K562 (cell line): ENCODE measurements around the gene ATP2A3. TPM values are rescaled to one million over a fixed set of nuclear protein-coding genes. Genes with fewer than 3 reads are reported as not detected.

Source experiments
- ATAC-seq: fragments of 200-7000 bp; cut with Tn5 transposase; 3 replicates; pipeline ENCODE4 v1.9.1; 2020; ENCODE audit warnings: moderate library complexity
- BruUV-seq: library from RNA; stranded (reverse); fragments of 400-500 nt; replicated peaks from 2 replicates; lab custom pipeline; 2021; lab: Mats Ljungman, UMichigan
- CTCF ChIA-PET: fragments of 300-600 bp; formaldehyde crosslinking; extraction: SDS; loops from one replicate; lab custom pipeline; 2021; ENCODE audit warnings: low intra/inter-chr PET ratio; lab: Yijun Ruan, JAX
- POLR2A ChIA-PET: fragments of 300-600, 350-650 bp; sonication (Branson Sonifier 250); formaldehyde crosslinking; extraction: SDS; loops from one replicate; lab custom pipeline; 2021; ENCODE audit warnings: antibody characterized with exemption, inconsistent platforms; lab: Yijun Ruan, JAX
- DNase-seq, 4 experiments: peaks; one replicate each; pipeline versions ENCODE4 v3.0.0 to v3.0.0-alpha.2; 2011 to 2018; ENCODE audit warnings: low spot score in 3 of 4, mixed read lengths in 3 of 4; ENCODE audit errors: extremely low read depth in 1 of 4
- FAIRE-seq: peaks from 2 replicates; lab custom pipeline; 2011; peaks lifted over from hg19 to GRCh38; lab: Jason Lieb, UNC
- H2AFZ ChIP-seq: 2 replicates; pipeline ENCODE4 v1.6.0; 2011; ENCODE audit warnings: low read depth, low read length, control low read depth, inconsistent platforms
- H3K27ac ChIP-seq: fragments of 200-600 bp; 3 replicates; pipeline ENCODE4 v1.8.0; 2011; ENCODE audit warnings: low read depth, mild to moderate bottlenecking, control low read depth, inconsistent platforms, low read length, moderate library complexity, mixed read lengths; ENCODE audit errors: extremely low read depth
- H3K27me3 ChIP-seq, 2 experiments: fragments of 300-600 bp in 1 of 2; 2 replicates in 1 of 2; 3 replicates in 1 of 2; pipeline versions ENCODE4 v1.6.0 to v1.8.0; 2011; ENCODE audit warnings: inconsistent platforms in 2 of 2, low read length in 2 of 2, mild to moderate bottlenecking in 1 of 2, mixed read lengths in 1 of 2, moderate library complexity in 1 of 2; ENCODE audit not compliant: control insufficient read depth in 2 of 2, insufficient read depth in 2 of 2
- H3K36me3 ChIP-seq: fragments of 300-600 bp; 3 replicates; pipeline ENCODE4 v1.8.0; 2011; ENCODE audit warnings: mild to moderate bottlenecking, low read length, inconsistent platforms; ENCODE audit not compliant: control insufficient read depth, insufficient read depth
- H3K4me1 ChIP-seq, 2 experiments: fragments of 200-600 bp in 1 of 2; replicated peaks in 1 of 2; 2 replicates in 1 of 2; 3 replicates in 1 of 2; pipeline versions ENCODE4 v1.5.1 to v1.8.0; 2011; ENCODE audit warnings: inconsistent platforms in 2 of 2, low read length in 2 of 2, mild to moderate bottlenecking in 1 of 2, mixed read lengths in 1 of 2, moderate library complexity in 1 of 2; ENCODE audit not compliant: control insufficient read depth in 2 of 2, insufficient read depth in 2 of 2
- H3K4me2 ChIP-seq: 2 replicates; pipeline ENCODE4 v1.6.1; 2011; ENCODE audit warnings: low read length, control low read depth, inconsistent platforms, mixed read lengths; ENCODE audit not compliant: insufficient read depth
- H3K4me3 ChIP-seq: fragments of 200-600 bp; sonication (generic), shearing (Covaris generic); 2 replicates; pipeline ENCODE4 v1.5.1; 2016; ENCODE audit warnings: control low read depth, inconsistent platforms
- H3K79me2 ChIP-seq: fragments of 200-600 bp; 3 replicates; pipeline ENCODE4 v1.8.0; 2011; ENCODE audit warnings: low read length, inconsistent platforms; ENCODE audit not compliant: control insufficient read depth, insufficient read depth
- H3K9ac ChIP-seq, 2 experiments: 2 replicates each; pipeline versions ENCODE4 v1.6.0 to v1.6.1; 2011; ENCODE audit warnings: low read depth in 2 of 2, low read length in 2 of 2, control low read depth in 1 of 2, inconsistent platforms in 1 of 2, mild to moderate bottlenecking in 1 of 2, mixed read lengths in 1 of 2; ENCODE audit not compliant: insufficient read depth in 1 of 2
- H3K9me1 ChIP-seq: one replicate; pipeline ENCODE4 v1.6.0; 2011; ENCODE audit warnings: inconsistent platforms, mild to moderate bottlenecking, low read length, moderate library complexity; ENCODE audit not compliant: control insufficient read depth, insufficient read depth
- H3K9me3 ChIP-seq: replicated peaks from 2 replicates; pipeline ENCODE4 v1.5.1; 2011; ENCODE audit warnings: low read depth, low read length, inconsistent platforms; ENCODE audit not compliant: control insufficient read depth, insufficient read depth
- H4K20me1 ChIP-seq: replicated peaks from 2 replicates; pipeline ENCODE4 v1.6.1; 2011; ENCODE audit warnings: low read length, inconsistent platforms, mixed read lengths; ENCODE audit not compliant: control insufficient read depth, insufficient read depth
- ARID3B ChIP-seq: fragments of 250-450 bp; sonication (Bioruptor Pico); IDR thresholded peaks from 2 replicates; pipeline ENCODE4 v1.4.0; 2020; ENCODE audit warnings: borderline replicate concordance
- BCOR ChIP-seq: fragments of 450-650 bp; IDR thresholded peaks from 2 replicates; pipeline ENCODE4 v1.6.1; 2016
- CTBP1 ChIP-seq: fragments of 450-650 bp; IDR thresholded peaks from 2 replicates; pipeline ENCODE4 v1.6.1; 2016; ENCODE audit warnings: borderline replicate concordance
- EWSR1 ChIP-seq: fragments of 450-650 bp; IDR thresholded peaks from 2 replicates; pipeline ENCODE4 v1.6.1; 2018; ENCODE audit warnings: borderline replicate concordance, mild to moderate bottlenecking, low read depth, moderate library complexity; ENCODE audit not compliant: partially characterized antibody
- KAT7 ChIP-seq: sonication (generic); formaldehyde crosslinking; IDR thresholded peaks from 2 replicates; pipeline ENCODE4 v1.8.0; 2022; ENCODE audit warnings: missing genetic modification reagents, mild to moderate bottlenecking, borderline replicate concordance
- KDM1A ChIP-seq, 2 experiments: fragments of 450-650 bp; IDR thresholded peaks; 2 replicates each; pipeline ENCODE4 v1.6.1; 2016; ENCODE audit warnings: mild to moderate bottlenecking in 2 of 2
- NONO ChIP-seq, 2 experiments: fragments of 200-400 bp in 1 of 2; fragments of 450-650 bp in 1 of 2; formaldehyde crosslinking in 1 of 2; IDR thresholded peaks; 2 replicates each; pipeline ENCODE4 v1.6.1; 2017; ENCODE audit warnings: low read depth in 2 of 2, mild to moderate bottlenecking in 2 of 2, moderate library complexity in 2 of 2, low read length in 1 of 2
- PML ChIP-seq: IDR thresholded peaks from 2 replicates; pipeline ENCODE4 v1.6.1; 2012; ENCODE audit warnings: low read length, inconsistent platforms
- RBM25 ChIP-seq: fragments of 200-400 bp; formaldehyde crosslinking; IDR thresholded peaks from 2 replicates; pipeline ENCODE4 v1.6.1; 2018; ENCODE audit warnings: low read length, low read depth, moderate library complexity; ENCODE audit not compliant: severe bottlenecking
- TAF1 ChIP-seq: IDR thresholded peaks from 2 replicates; pipeline ENCODE4 v1.6.1; 2011; ENCODE audit warnings: mild to moderate bottlenecking, low read length, moderate library complexity; ENCODE audit not compliant: insufficient read depth, control insufficient read depth, severe bottlenecking; ENCODE audit errors: extremely low read depth
- U2AF2 ChIP-seq: fragments of 200-400 bp; formaldehyde crosslinking; optimal IDR thresholded peaks from 2 replicates; pipeline ENCODE3; 2017; ENCODE audit warnings: low read depth, mild to moderate bottlenecking, low read length
- WHSC1 ChIP-seq: IDR thresholded peaks from one replicate; pipeline ENCODE4 v1.6.1; 2012; ENCODE audit warnings: low read length, control low read depth, inconsistent platforms
- YY1 ChIP-seq, 3 experiments: IDR thresholded peaks; 2 replicates each; pipeline ENCODE4 v1.6.1; 2011; ENCODE audit warnings: low read length in 2 of 3, mild to moderate bottlenecking in 2 of 3, moderate library complexity in 2 of 3, borderline replicate concordance in 1 of 3, control low read depth in 1 of 3, low read depth in 1 of 3; ENCODE audit not compliant: insufficient read depth in 3 of 3, insufficient replicate concordance in 2 of 3, control insufficient read depth in 1 of 3, insufficient read length in 1 of 3; ENCODE audit errors: extremely low read depth in 1 of 3
- ZFP1 ChIP-seq: fragments of 450-650 bp; formaldehyde crosslinking; IDR thresholded peaks from 2 replicates; pipeline ENCODE4 v1.4.0; 2020; ENCODE audit warnings: mild to moderate bottlenecking, mixed read lengths
- ZFP36 ChIP-seq: fragments of 150-350 bp; IDR thresholded peaks from 2 replicates; pipeline ENCODE4 v1.6.1; 2018; ENCODE audit warnings: low read length, low read depth; ENCODE audit not compliant: partially characterized antibody
- ZNF232 ChIP-seq: sonication (generic); formaldehyde crosslinking; IDR thresholded peaks from 2 replicates; pipeline ENCODE4 v1.8.0; 2022; ENCODE audit warnings: mild to moderate bottlenecking, missing genetic modification reagents
- ZNF518B ChIP-seq: fragments of 250-450 bp; sonication (Bioruptor Pico); IDR thresholded peaks from 2 replicates; pipeline ENCODE4 v1.5.0; 2021; ENCODE audit warnings: mild to moderate bottlenecking, moderate library complexity
- ZNF785 ChIP-seq: fragments of 250-450 bp; sonication (Bioruptor Pico); IDR thresholded peaks from 2 replicates; pipeline ENCODE4 v1.4.0; 2020; ENCODE audit warnings: mild to moderate bottlenecking
- WGBS: fragments of 100-300 bp; shearing (Covaris generic); methylation state at CpG from one replicate; pipeline ENCODE4 v1.1.6; 2016; ENCODE audit warnings: low coverage, mixed read lengths; ENCODE audit not compliant: insufficient coverage; ENCODE audit errors: missing lambda C conversion rate; 5-methylcytosine and 5-hydroxymethylcytosine counted together
- in situ Hi-C: fragments of 300-500 bp; cut with MboI; formaldehyde crosslinking; loops from 4 replicates; pipeline ENCODE4 v1.15.0; 2018; ENCODE audit warnings: inconsistent platforms, mixed read lengths
- intact Hi-C: fragments of 100-400 bp; cut with micrococcal nuclease; formaldehyde crosslinking; loops from 2 replicates; pipeline ENCODE4 v1.14.2; 2022
- polyA plus RNA-seq, 8 experiments: library from polyadenylated mRNA; depleted of rRNA in 4 of 8; stranded (reverse) in 5 of 8; unstranded in 3 of 8; fragments of >200 nt; fragmentation: Nextera tagmentation in 2 of 8; fragmentation: Illumina TruSeq in 1 of 8; extraction: Ambion mirVana in 2 of 8; extraction: Trizol in 1 of 8; gene quantifications; 2 replicates each; pipeline versions ENCODE4 v1.2.1 to v1.2.3, GENCODE V29; 2011 to 2014; ENCODE audit warnings: inconsistent platforms in 1 of 8, missing spikeins in 1 of 8
- total RNA-seq, 7 experiments: library from RNA; depleted of rRNA in 6 of 7; stranded (reverse); fragments of >200 nt in 6 of 7; fragmentation: Illumina TruSeq in 2 of 7; extraction: Trizol in 2 of 7; gene quantifications; 2 replicates each; pipeline versions ENCODE4 v1.2.1 to v1.2.3, GENCODE V29; 2011 to 2021; ENCODE audit warnings: low replicate concordance in 1 of 7

ATP2A3 gene
- total and polyA plus RNA-seq, 9 of the 15 experiments (the other 6 are each of a cell fraction or from before 2014, with no cell fraction given) = 0.65 to 103 (median 31.3) TPM

GRCh38 chr17:3970668-3971067, 6.4 kb upstream of the ATP2A3 start:
- H3K9me1 ChIP-seq = no peaks in the 10 kb centered on the region
- POLR2A ChIA-PET = interaction anchor here (0.5 to 0.7 kb wide), 2 partner anchors 15 to 17 kb away, joined by 3 to 5 read pairs; no protein-coding TSS in a partner anchor
- peaks cover 32 to 50% of the 10 kb centered on the region in 2 experiments for H3K4me1 ChIP-seq
- H3K9me3 ChIP-seq = peaks cover 7% of the 10 kb centered on the region
- DNase-seq (no peak), ATAC-seq (no peak), FAIRE-seq (no peak)
- peak overlapping the region; percentile 83 for H2AFZ ChIP-seq
- CTCF ChIA-PET = no interaction called here
- H4K20me1 ChIP-seq = no peaks in the 10 kb centered on the region
- peak overlapping the region in 1 of 2 experiments; percentile 51; a peak in 2 of 4 replicates for H3K9ac ChIP-seq
- no peaks in the 10 kb centered on the region for H3K36me3 ChIP-seq
- no peak overlapping the region for H3K4me2 ChIP-seq
- H3K4me3 ChIP-seq = no peak overlapping the region
- 82% methylated on average over 5 of the region's 6 CpGs for WGBS
- no peaks in the 10 kb centered on the region for H3K27me3 ChIP-seq
- peak overlapping the region; percentile 89; the same call in 2 of the 3 replicates for H3K27ac ChIP-seq
- intact Hi-C loops (no loop called here), in situ Hi-C loops (no loop called here)
- no peaks in the 10 kb centered on the region for H3K79me2 ChIP-seq
- BruUV-seq = no TSS peak
- TF ChIP-seq RBM25 (peak; percentile 62), ZFP36 (peak; percentile 40), ZNF232 (CRISPR knock-in tag) (no peak), ZNF518B (no peak), TAF1 (no peak), ZFP1 (no peak), ARID3B (no peak), KAT7 (CRISPR knock-in tag) (no peak), ZNF785 (CRISPR knock-in tag) (no peak), CTBP1 (no peak), NONO (IDR thresholded peaks at IDR 0.05; ENCODE audit: low read depth in 2 of 2, low read length in 1 of 2) (no peak), EWSR1 (no peak), YY1 (IDR thresholded peaks at IDR 0.05; ENCODE audit: borderline replicate concordance in 1 of 3, control insufficient read depth in 1 of 3, extremely low read depth in 1 of 3, insufficient read depth in 3 of 3, insufficient read length in 1 of 3, insufficient replicate concordance in 2 of 3, low read depth in 1 of 3, low read length in 2 of 3) (no peak), KDM1A (IDR thresholded peaks at IDR 0.05) (0 out of 4 replicates have a peak, but pooled peaks of 1 of the 2 experiments have one; percentile 20), U2AF2 (no peak), PML (no peak), WHSC1 (no peak), BCOR (peak; percentile 71)
